Fibroblast of villous mesenchyme (primary cell): ENCODE results near the gene GSG1. TPM values are rescaled to one million over a fixed set of nuclear protein-coding genes. Genes with fewer than 3 reads are reported as not detected.
"Not testable (repeated sequence)": the region's sequence is repeated elsewhere in the genome, so short reads cannot be mapped to it uniquely, and the experiment has no call there.

ENCODE experiments used
- DNase-seq: peaks from one replicate; pipeline ENCODE4 v3.0.0-alpha.2; 2010; ENCODE audit warnings: low read depth
- H3K4me3 ChIP-seq: 2 replicates; pipeline ENCODE4 v1.5.1; 2011; ENCODE audit warnings: low read depth, mild to moderate bottlenecking, low read length
- CTCF ChIP-seq: IDR thresholded peaks from 2 replicates; pipeline ENCODE4 v1.5.1; 2012; ENCODE audit warnings: low read depth, mild to moderate bottlenecking, low read length; ENCODE audit not compliant: insufficient read depth
- total RNA-seq: library from RNA; depleted of rRNA; stranded (reverse); fragments of >200 nt; gene quantifications from 2 replicates; pipeline ENCODE4 v1.2.3, GENCODE V29; 2012

Gene GSG1
- total RNA-seq, 1 donor: 11.2 TPM

- DNase-seq: no peak
- no peak for TF ChIP-seq CTCF
- H3K4me3 ChIP-seq: no peak overlapping the region
Measured at GRCh38 chr12:13088496-13088895, 15.0 kb downstream of the GSG1 start.

- TF ChIP-seq CTCF: no peak
- H3K4me3 ChIP-seq: no peak overlapping the region
- DNase-seq: no peak
Measured at GRCh38 chr12:13087766-13088165, 15.7 kb downstream of the GSG1 start.

- no peak overlapping the region for H3K4me3 ChIP-seq
- TF ChIP-seq CTCF: no peak
- peak; percentile 92 for DNase-seq
Measured at GRCh38 chr12:13085968-13086686, 17.3 kb downstream of the GSG1 start.

GRCh38 chr12:13084898-13085640 is 18.4 kb downstream of the GSG1 start:
- no peak for TF ChIP-seq CTCF
- DNase-seq: peak; percentile 59
- no peak overlapping the region for H3K4me3 ChIP-seq

- not testable (repeated sequence) for H3K4me3 ChIP-seq, DNase-seq
Measured at GRCh38 chr12:13083638-13084037, 19.8 kb downstream of the GSG1 start.

GRCh38 chr12:13082861-13083260 is 20.6 kb downstream of the GSG1 start:
- no peak overlapping the region for H3K4me3 ChIP-seq
- no peak for TF ChIP-seq CTCF
- no peak for DNase-seq

GRCh38 chr12:13080266-13080665 is 23.2 kb downstream of the GSG1 start:
- no peak for TF ChIP-seq CTCF
- DNase-seq: no peak
- H3K4me3 ChIP-seq: no peak overlapping the region
